Activated T-helper 1 cell treated with anti-CD3 and anti-CD28 coated beads, Interleukin-2, amount 50 U/mL, for 16 hours (primary cell): ENCODE measurements around the gene RRP15.
A peak's percentile ranks its signal among the peaks of the same experiment; 100 is the strongest.

Experiments
- DNase-seq, 2 donors: peaks; one replicate each; pipeline ENCODE4 v3.0.0-alpha.2; 2020; ENCODE audit warnings: low read depth in 1 of 2, low spot score in 1 of 2

RRP15 gene, protein sequence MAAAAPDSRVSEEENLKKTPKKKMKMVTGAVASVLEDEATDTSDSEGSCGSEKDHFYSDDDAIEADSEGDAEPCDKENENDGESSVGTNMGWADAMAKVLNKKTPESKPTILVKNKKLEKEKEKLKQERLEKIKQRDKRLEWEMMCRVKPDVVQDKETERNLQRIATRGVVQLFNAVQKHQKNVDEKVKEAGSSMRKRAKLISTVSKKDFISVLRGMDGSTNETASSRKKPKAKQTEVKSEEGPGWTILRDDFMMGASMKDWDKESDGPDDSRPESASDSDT

DNA sequence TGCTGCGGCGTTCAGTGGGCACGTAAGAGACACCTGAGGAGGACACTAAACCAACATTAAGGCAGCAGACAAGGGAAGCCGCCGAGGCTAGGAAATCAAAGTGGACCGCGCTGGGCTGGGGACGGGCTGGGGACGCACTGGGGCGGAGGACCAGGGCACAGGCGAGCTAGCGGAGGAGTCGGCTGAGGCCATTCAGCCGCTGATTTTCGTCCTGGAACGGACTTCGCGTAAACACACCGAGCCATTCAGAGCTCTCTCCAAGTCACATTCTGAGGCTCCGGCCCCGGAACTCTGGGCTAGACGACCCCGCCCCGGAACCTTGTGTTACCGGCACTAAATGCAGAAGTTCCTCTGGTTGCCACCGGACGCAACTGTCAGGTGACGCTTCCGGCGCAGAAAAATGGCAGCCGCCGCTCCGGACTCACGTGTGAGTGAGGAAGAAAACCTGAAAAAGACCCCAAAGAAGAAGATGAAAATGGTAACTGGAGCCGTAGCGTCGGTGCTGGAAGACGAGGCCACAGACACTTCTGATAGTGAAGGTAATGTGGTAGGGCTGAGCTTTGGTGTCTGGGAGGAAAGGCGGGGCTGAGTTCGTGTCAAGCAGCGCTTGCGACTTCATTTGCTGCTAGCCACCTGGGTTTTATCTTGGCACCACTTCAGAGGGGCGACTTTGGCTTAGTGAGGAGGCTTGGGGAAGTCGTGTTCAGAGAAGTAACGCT is at the start of gene RRP15:
Gene RRP15 (plus strand): TSS at position 377 of the 719 bp plus-strand sequence. CDS start 24 bp downstream, at position 401.
- DNase-seq = peak; percentile 77 to 81

DNA sequence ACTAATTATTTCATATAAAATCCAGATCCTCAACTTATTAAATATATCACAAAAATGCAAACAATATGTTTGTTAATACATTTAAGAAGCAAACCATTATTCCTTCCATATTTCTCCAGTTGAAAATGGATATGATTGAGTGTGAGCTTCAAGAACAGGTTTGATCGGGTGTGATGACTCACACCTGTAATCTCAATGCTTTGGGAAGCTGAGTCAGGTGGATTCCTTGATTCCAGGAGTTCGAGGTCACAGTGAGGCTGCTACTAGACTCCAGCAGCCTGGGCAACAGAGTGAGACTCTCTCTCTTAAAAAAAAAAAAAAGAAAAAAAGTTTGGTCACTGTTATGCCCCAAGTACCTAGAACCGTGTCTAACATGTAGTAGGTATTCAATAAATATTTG is 42.9 kb upstream of the RRP15 start:
- DNase-seq = no peak

DNA sequence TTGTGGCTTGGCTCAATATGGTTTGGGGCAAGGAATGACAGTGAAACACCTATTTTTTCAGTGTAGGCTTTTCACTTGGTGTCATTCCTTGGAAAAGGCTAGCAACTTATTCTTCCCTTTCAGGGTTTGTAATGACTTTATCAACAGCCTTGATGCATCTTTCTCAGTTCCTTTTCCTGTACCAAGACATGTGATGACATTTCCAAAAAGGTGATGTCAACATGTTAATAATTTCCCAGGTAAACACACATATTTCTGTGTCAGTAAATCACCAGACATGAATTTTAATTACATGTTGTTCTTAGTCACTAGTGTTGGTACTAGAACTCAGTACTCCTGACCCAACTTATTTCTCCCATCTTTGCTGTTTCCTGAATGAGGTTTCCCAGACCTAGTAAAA is 37.8 kb upstream of the RRP15 start:
- no peak for DNase-seq

DNA sequence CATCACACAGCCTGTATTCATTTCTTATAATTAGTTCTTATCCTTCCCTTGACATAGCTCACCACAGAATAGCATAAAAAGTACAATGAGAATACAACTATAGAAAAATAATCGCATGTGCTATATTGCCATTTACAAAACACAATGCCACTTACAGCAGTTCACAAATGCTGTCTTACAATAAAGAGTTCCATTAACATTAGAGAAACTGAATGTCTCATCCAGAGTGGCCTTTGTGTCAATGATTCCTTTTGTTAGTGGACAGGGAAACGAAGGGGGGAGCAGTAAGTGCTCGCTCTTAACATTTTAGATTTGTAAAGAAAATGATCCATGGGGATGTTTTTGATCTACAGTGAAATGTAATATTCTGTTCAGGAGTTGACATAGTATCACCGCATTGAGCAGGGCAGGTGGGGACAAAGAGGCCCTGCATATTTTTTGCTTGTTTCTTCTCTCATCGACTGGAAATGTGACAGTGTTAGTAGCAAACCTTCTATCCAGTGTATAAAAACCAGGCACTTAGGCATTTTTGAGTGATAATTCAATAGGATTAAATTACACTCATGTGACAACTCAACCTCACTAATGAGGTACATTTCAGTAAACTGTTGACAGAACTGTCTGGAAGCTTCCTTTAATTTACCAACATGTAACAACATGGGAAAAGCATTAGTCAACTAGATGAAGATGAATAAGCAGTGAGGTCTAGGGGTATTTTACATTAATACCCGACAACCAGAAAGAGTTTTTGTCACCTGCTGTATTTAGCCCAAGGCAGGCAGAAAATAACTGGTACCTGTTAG is 35.6 kb upstream of the RRP15 start:
- DNase-seq = no peak

DNA sequence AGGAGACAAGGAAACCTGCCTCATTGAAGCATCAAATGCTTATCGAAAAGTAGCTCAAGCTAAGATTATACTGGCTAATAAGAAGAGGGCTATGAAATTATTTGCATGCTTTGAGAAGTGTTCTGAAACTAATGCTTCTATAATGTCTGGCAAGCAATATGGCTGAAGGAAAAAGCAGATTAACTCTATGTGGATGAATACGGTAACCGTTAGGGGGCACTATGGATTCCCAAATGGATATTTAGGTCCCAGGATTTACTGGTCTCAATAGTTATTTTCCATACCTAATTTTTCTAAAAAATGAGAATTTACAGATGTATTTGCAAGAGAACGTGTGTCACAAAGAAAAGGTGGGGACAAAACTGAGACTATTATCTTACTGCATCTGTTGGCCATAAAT is 34.6 kb upstream of the RRP15 start:
- no peak for DNase-seq

DNA sequence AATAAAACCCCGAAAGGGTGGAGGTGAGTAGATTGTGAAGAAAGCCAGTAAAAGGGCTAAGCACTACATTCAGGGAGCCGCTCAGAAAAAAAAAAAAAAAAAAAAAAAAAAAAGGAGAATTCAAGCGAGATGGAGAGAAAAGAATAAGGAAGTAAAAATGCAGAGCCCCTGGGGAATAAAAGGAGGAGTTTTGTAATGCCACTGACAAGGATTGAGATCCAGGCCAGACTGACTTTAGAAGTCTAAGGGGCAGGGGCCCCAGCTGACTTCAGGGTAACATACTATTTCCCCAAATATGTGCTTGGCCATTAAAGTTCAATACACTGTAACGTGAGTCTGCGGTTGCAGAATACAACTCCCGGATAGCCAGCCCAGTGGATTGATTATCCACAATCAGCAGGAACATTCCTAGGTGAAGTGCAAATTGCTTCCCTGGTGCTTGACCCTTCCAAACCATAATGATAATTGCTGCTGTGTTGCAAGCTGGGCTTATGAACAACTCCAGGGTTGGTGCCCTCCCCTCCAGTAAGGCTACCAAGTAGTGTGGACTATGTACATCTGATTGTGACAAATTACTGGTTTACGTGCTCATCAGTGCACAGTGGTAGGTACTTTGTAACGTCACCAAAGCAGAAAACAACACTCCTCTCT is 30.7 kb upstream of the RRP15 start:
- DNase-seq = no peak

DNA sequence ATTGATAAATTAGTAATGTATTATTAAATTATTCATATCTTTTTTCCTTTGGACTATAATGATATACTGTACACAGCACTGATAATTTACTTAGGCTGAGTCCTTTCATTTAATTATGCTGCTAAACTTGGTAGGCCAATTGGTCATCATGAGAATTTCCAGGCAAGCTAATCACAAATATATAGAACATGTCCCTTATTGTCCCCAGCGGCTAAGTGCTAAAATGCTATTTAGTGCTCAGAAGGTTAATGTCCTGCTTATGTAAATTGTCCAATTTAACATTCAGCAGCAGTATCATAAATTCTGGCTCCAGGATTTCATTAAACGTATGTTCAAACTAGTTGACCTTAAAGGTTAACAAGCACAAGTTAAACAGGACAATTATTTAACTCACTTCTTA is 30.0 kb upstream of the RRP15 start:
- DNase-seq = no peak

DNA sequence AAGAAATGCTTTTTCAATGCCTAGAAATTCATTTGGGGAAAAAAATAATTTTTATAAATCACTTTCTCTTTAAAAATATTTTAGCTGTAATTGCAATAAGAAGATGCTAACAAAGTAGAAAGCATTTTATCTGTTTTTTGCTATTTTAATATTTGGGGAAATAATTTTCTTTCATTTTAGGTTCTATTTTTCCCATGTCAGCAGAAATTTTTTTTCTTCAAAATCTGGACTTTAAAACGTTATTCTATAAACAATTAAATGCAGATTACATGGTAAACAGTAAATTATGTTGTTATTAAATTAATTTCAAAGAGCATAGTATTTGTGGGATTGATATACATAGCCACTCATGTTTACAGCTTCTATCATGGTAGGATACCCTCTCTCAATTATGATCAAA is 27.7 kb upstream of the RRP15 start:
- no peak for DNase-seq

DNA sequence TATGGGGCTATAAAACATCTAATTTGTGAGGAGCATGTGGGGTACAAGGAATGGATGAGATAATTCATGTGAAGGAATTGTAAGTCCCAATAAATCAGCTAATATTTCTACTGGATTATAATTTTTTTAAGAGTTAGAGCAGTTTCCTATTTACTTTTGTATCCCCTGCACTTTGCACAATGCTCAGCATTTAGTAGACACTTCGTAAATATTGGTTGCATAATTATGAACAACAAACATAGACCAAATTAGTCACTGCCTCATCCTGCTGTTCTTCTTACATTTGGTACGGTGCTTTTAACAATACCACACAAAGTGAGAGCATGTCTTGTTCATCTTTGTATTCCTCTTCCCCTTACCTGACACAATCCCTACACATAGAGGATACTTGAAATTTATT is 27.1 kb upstream of the RRP15 start:
- DNase-seq = no peak

DNA sequence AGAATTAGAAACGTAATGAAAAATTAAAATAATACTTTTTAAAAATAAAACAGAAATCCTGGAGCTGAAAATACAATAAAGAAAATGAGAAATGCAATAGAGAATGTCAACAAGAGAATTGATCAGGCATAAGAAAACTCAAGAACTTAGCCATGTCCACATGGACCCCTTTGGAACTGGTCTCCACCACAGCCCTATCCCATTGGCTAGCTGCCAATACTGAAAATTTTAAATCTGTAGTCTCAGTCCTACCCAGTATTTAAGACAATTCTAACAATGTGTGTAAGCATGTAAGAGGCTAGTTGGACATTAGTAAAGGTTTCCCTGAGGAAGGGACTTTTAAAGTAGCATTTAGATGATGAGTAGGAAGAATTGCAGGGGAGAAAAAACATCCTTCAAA is 25.8 kb upstream of the RRP15 start:
- no peak for DNase-seq

DNA sequence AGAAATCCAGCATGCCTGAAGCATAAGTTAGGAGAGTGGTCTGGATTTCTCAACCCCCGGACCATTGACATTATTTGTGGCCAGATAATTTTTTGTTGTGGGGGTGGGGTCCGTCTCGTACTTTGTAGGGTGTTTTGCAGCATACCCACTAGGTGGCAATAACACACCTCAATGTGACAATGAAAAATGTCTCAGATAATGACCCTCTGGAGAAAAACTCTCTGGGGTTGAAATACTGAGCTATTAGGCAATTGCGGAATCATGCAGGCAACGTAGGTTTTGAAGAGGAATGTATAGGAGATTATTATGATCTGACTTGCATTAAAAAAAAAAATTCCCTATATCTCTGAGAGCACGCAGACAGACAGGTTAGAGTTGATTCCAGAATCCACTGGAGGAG is 25.3 kb upstream of the RRP15 start:
- DNase-seq = no peak

DNA sequence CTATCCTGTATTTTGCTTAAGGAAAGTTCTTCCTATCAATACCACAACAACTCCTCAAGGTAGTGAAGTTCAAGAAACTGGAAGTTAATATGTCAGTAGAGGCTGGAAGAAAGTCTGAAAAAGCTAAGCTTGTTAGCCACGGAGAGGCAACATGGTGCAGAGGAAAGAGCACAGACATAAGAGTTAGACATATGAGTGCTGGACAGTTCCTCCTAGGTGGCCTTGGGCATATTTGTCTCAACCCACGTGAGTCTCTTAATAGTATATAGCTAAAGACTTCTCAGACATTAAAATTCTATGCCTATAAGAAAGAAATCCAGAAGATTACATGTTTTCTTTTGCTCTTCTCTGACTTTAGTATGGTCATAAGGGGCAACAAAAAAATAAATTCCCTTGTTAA is 22.8 kb upstream of the RRP15 start:
- no peak for DNase-seq

DNA sequence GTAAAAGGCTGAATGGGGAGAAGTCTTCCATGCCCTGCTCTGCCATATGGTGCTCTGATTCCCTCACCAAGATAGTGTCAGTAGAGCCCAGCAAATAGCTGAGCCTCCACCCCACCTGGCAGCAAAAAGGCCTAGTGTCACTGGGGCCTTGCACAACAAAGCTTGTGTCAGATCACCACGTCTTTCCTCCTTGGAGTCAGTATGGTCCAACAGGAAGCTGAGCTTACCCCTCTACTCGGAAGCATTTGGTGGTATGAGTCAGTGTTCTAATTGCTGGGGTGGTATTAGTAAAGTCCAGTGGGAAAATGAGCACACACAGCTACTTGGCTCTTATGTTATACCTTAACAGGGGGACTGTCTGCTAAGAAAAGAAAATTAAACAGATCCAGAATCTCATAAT is 18.7 kb upstream of the RRP15 start:
- DNase-seq = no peak

DNA sequence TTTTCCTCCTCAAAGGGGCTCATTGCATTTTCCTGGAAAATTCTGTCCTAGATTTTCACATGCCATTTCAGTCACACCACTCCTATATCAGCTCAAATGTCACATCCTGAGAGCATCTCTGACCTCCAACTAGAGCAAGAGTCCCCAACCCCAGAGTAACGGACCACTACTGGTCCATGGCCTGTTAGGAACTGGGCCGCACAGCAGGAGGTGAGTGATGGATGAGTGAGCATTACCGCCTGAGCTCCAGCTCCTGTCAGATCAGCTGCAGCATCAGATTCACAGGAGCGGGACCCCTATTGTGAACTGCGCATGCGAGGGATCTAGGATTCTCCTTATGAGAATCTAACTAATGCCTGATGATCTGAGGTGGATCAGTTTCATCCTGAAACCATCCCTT is 12.7 kb upstream of the RRP15 start:
- no peak for DNase-seq

DNA sequence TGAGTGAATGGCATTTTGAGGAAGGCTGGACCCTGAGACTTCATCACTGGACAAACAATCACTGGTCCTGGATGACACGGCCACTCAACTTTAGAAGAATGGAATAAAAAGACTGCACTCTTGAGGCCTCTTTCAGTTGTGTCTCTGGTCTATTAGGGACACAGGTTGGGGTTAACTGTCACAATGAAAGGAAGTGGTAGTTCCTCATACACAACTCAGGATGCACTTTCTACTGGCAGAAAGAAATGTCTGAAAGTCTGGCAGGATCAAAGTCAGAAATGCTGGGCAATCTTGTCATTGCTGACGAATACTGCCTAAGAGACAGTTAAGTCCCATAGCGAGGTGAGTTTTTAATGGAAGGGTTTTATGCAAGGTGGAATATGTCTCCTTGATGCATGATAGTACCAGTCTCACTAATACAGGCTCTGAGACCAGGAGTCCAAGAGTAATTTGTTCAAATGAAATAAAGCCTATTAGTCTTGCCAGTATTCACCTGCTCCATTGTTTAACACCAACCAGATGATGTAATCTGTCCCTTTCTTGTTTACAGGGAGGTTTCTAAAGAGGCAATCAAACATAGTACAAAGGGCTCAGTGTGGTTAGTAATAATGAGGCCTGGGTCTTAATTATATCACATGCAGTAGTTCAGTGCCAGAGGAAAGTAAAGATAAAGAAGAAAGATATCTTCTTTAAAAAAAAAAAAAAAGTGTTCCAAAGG is 11.2 kb upstream of the RRP15 start:
- no peak for DNase-seq

DNA sequence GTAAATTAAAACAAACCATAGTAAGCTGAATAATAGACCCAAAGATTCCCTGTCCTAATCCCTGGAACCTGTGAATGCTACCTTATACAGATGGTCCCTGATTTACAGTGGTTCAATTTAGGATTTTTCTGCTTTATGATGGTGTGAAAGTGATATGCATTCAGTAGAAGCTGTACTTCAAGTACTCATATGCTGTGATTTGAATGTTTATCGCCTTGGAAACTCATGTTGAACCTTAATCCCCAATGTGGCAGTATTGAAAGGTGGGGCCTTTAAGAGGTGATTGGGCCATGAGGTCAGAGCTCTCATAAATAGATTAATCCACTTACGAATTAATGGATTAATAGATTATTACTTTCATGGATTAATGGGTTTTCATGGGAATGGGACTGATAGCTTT is 10.6 kb upstream of the RRP15 start:
- no peak for DNase-seq

DNA sequence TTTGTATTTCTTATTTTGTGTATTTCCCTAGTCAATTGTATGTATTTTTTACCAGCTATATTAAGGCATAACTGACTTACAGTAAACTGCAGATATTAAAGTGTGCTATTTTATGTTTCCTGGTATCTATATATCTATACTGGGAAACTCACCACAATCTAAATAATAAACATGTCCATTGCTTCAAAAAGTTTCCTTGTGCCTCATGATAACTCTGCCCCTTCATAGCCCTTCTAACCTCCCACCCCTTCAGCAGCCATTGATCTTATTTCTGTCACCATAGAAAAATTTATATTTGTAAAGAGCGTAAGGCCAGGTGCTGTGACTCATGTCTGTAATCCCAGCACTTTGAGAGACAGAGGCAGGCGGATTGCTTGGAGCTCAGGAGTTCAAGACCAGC is 9.3 kb upstream of the RRP15 start:
- DNase-seq = no peak

DNA sequence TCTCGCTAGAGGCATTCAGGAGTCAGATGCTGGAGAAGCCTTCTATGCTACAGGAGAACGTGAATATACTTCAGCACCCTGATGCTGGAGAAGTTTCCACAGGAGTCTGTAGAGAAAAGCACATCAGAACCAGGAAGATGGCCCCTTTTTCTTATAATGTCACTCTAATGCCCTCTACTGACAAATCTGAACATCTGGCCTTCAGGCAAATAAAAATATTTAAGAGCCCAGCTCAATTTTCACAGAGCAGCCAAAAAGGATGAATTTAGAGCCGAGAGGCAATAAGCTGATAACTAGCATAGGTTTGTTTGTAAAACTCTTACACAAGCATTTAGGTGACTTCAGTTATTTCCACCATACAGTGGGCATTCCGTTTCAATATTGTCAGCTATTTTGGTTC is 3.8 kb upstream of the RRP15 start:
- no peak for DNase-seq

DNA sequence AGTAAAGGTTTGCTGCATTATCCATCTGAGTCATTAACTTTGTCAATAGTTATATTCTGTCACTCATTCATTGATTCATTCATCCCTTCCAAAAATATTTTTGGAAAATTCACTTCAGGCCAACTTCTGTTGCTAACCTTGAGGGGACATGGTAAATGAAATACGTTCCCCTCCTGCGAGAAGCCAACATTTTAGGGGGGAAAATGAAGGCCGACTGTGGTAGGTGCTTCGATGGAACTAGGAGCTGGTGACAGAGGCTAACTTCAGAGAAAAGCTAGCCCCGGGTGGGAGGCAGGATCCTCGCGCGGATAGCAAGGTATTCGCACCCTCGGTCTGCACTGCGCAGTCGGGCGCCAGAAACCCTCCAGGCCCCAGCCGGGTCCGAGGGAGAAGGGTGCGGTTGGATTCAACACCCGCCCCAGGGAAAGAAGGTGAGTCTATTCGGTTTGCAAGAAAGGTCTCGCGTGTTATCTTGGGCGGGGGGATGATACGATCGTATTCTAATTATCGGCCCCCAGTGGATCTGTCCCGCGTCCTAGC is 646 bp upstream of the RRP15 start:
- no peak for DNase-seq

DNA sequence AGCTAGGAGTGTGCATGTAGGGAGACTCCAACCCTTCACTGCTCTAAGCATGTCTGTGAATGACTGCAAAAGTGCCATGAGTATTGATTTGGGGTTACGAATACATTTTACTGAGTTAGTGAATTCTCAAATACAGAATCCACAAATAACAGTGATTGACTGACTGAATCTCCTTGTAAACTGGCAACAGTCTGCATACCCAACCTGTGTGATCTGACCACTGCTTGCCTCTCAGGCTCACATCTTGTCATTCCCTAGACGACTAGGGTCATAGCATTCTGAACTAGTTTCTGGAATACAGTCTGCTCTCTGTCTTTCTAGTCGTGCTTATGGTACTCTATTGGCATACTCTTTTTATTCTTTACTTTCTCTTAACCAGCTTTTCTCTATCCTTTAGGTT is 7.4 kb downstream of the RRP15 start:
- DNase-seq = no peak

DNA sequence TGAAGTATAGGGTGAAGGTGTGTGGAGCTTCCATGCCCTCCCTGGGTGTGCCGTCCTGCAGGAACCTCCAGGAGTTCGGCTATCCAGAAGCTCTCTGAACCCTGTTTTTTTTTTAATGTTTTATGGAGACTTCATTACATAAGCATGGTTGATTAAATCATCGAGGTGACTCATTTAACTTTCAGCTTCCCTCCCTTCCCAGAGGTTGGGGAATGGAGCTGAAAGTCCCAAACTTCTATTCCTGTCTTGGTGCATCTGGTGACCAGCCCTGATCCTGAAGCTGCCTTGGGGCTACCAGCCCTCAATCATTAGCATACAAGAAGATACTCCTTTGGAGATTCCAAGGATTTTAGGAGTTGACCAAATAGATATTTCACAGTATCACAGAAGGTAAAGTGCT is 9.5 kb downstream of the RRP15 start:
- no peak for DNase-seq
